KMS-11 (cell line): Measurements from ENCODE around the gene CADPS2.

Experiments used
- H2AFZ ChIP-seq: fragments of 200-600 bp; sonication (generic); 2 replicates; pipeline ENCODE4 v1.6.1; 2016; ENCODE audit warnings: antibody characterized with exemption, mixed run types, low read depth
- H3K27ac ChIP-seq: fragments of 200-600 bp; sonication (generic); 2 replicates; pipeline ENCODE4 v1.6.1; 2016; ENCODE audit warnings: mild to moderate bottlenecking, mixed run types
- H3K27me3 ChIP-seq: fragments of 200-600 bp; sonication (generic); 2 replicates; pipeline ENCODE4 v1.6.1; 2017; ENCODE audit warnings: mild to moderate bottlenecking, low read depth, mixed run types, moderate library complexity; ENCODE audit not compliant: insufficient read depth
- H3K36me3 ChIP-seq: fragments of 200-600 bp; sonication (generic); 2 replicates; pipeline ENCODE4 v1.6.1; 2017; ENCODE audit warnings: mild to moderate bottlenecking, mixed run types; ENCODE audit not compliant: insufficient read depth
- H3K4me1 ChIP-seq: fragments of 200-600 bp; sonication (generic); 2 replicates; pipeline ENCODE4 v1.6.1; 2016; ENCODE audit warnings: mild to moderate bottlenecking, low read depth, mixed run types; ENCODE audit not compliant: poor library complexity, severe bottlenecking
- H3K4me2 ChIP-seq: fragments of 200-600 bp; sonication (generic); 2 replicates; pipeline ENCODE4 v1.7.0; 2016; ENCODE audit warnings: mild to moderate bottlenecking, mixed run types
- H3K4me3 ChIP-seq: fragments of 200-600 bp; sonication (generic); IDR thresholded peaks from 2 replicates; pipeline ENCODE4 v1.6.1; 2017; ENCODE audit warnings: low read depth, low read length, mixed read lengths; ENCODE audit not compliant: insufficient read depth
- H3K79me2 ChIP-seq: fragments of 200-600 bp; sonication (generic); 2 replicates; pipeline ENCODE4 v1.6.1; 2016; ENCODE audit warnings: low read depth, mixed run types; ENCODE audit not compliant: insufficient read depth
- H3K9ac ChIP-seq: fragments of 200-600 bp; sonication (generic); 2 replicates; pipeline ENCODE4 v1.6.1; 2016; ENCODE audit warnings: mild to moderate bottlenecking, mixed run types
- H4K20me1 ChIP-seq: fragments of 200-600 bp; sonication (generic); 2 replicates; pipeline ENCODE4 v1.6.1; 2016; ENCODE audit warnings: mild to moderate bottlenecking, mixed run types; ENCODE audit not compliant: insufficient read depth
- CTCF ChIP-seq: fragments of 200-600 bp; sonication (generic); conservative IDR thresholded peaks from 2 replicates; pipeline ENCODE4 v1.6.1; 2017; ENCODE audit warnings: low read depth, mild to moderate bottlenecking, antibody characterized with exemption, low read length, moderate library complexity, mixed read lengths

The CADPS2 gene

GRCh38 chr7:122699017-122699416 is 187.2 kb downstream of the CADPS2 start, which contains the start of gene RNF133:
RNF133 (minus strand) TSS chr7:122699117; CDS start chr7:122698918, 199 bp downstream.
- Histone ChIP-seq H3K27ac (no peak within 1 kb of the TSS), H3K4me1 (no peaks in the 10 kb centered on the region), H4K20me1 (no peaks in the 10 kb centered on the region), H3K79me2 (no peaks in the 10 kb centered on the region), H3K9ac (no peak within 1 kb of the TSS), H3K4me3 (no peak within 1 kb of the TSS), H3K4me2 (no peak within 1 kb of the TSS), H3K36me3 (no peaks in the 10 kb centered on the region), H2AFZ (no peak within 1 kb of the TSS), H3K27me3 (no peaks in the 10 kb centered on the region)
- TF ChIP-seq CTCF, result no peak

- H3K4me2 ChIP-seq, result no peak overlapping the region
- no peak overlapping the region for H3K4me3 ChIP-seq
- H3K36me3 ChIP-seq, result no peaks in the 10 kb centered on the region
- no peak for TF ChIP-seq CTCF
- no peaks in the 10 kb centered on the region for H3K79me2 ChIP-seq
- no peak overlapping the region for H2AFZ ChIP-seq
- no peak overlapping the region for H3K27ac ChIP-seq
- no peaks in the 10 kb centered on the region for H3K4me1 ChIP-seq
- H3K9ac ChIP-seq, result no peak overlapping the region
- no peaks in the 10 kb centered on the region for H3K27me3 ChIP-seq
- no peaks in the 10 kb centered on the region for H4K20me1 ChIP-seq
These were observed 190.4 kb downstream of the CADPS2 start for GRCh38 chr7:122695816-122696215.

- H3K4me2 ChIP-seq, result no peak overlapping the region
- H2AFZ ChIP-seq, result no peak overlapping the region
- H3K4me1 ChIP-seq, result no peaks in the 10 kb centered on the region
- H4K20me1 ChIP-seq, result no peaks in the 10 kb centered on the region
- no peak overlapping the region for H3K9ac ChIP-seq
- no peak for TF ChIP-seq CTCF
- no peak overlapping the region for H3K27ac ChIP-seq
- H3K4me3 ChIP-seq, result no peak overlapping the region
- H3K36me3 ChIP-seq, result no peaks in the 10 kb centered on the region
- no peaks in the 10 kb centered on the region for H3K27me3 ChIP-seq
- no peaks in the 10 kb centered on the region for H3K79me2 ChIP-seq
These were observed 191.6 kb downstream of the CADPS2 start for GRCh38 chr7:122694697-122695096.

GRCh38 chr7:122692769-122693309 is 193.4 kb downstream of the CADPS2 start:
- no peak for TF ChIP-seq CTCF
- Histone ChIP-seq H3K4me1 (no peaks in the 10 kb centered on the region), H3K27ac (no peak overlapping the region), H3K4me2 (no peak overlapping the region), H2AFZ (no peak overlapping the region), H3K4me3 (no peak overlapping the region), H3K79me2 (no peaks in the 10 kb centered on the region), H3K36me3 (no peaks in the 10 kb centered on the region), H3K9ac (no peak overlapping the region), H3K27me3 (no peaks in the 10 kb centered on the region), H4K20me1 (no peaks in the 10 kb centered on the region)
